ENCODE results near the gene RSKR.
A peak's percentile ranks its signal among the peaks of the same experiment; 100 is the strongest.

RSKR gene

GRCh38 chr17:28655160-28655559 lies 41.2 kb upstream of the RSKR start:
- no peak for DNase-seq (ENCODE audit: extremely low read depth, low read depth)
- no peak for TF ChIP-seq CTCF (IDR thresholded peaks at IDR 0.05; ENCODE audit: low read depth, low read length)

GRCh38 chr17:28648698-28649097 lies 34.7 kb upstream of the RSKR start:
- no peak for TF ChIP-seq CTCF (IDR thresholded peaks at IDR 0.05; ENCODE audit: low read depth, low read length)
- no peak for DNase-seq (ENCODE audit: extremely low read depth, low read depth)

GRCh38 chr17:28646039-28646754 lies 32.2 kb upstream of the RSKR start:
- no peak for DNase-seq (ENCODE audit: extremely low read depth, low read depth)
- TF ChIP-seq CTCF (IDR thresholded peaks at IDR 0.05; ENCODE audit: low read depth, low read length): no peak

- TF ChIP-seq CTCF (IDR thresholded peaks at IDR 0.05; ENCODE audit: low read depth, low read length): no peak
- DNase-seq (ENCODE audit: extremely low read depth, low read depth): no peak
Observed at GRCh38 chr17:28645576-28645939, 31.6 kb upstream of the RSKR start.

GRCh38 chr17:28644787-28645575 lies 31.0 kb upstream of the RSKR start, which contains the start of gene BLTP2:
TSS of gene BLTP2 (minus strand) at chr17:28645158. CDS start at chr17:28645056, 102 bp downstream.
- peak; percentile 86 for DNase-seq (ENCODE audit: extremely low read depth, low read depth)
- TF ChIP-seq CTCF (IDR thresholded peaks at IDR 0.05; ENCODE audit: low read depth, low read length): no peak

GRCh38 chr17:28643983-28644786 lies 30.2 kb upstream of the RSKR start:
- TF ChIP-seq CTCF (IDR thresholded peaks at IDR 0.05; ENCODE audit: low read depth, low read length): peak; percentile 33
- DNase-seq (ENCODE audit: extremely low read depth, low read depth): no peak
